Fibroblast of skin of left biceps (primary cell): Measurements from ENCODE around the gene MCRIP1.

Source experiments
- DNase-seq, 2 experiments: peaks; one replicate each; pipeline ENCODE4 v3.0.0-alpha.2; 2013; ENCODE audit warnings: low read depth in 2 of 2

Gene MCRIP1

GRCh38 chr17:81819708-81820107 is 13.4 kb downstream of the MCRIP1 start:
- DNase-seq = no peak

- no peak for DNase-seq
These were observed 15.3 kb downstream of the MCRIP1 start for GRCh38 chr17:81817758-81818147.

GRCh38 chr17:81815646-81815986 is 17.5 kb downstream of the MCRIP1 start:
- DNase-seq = no peak

- no peak for DNase-seq
These were observed 18.1 kb downstream of the MCRIP1 start for GRCh38 chr17:81814748-81815645.

- DNase-seq = no peak
These were observed 19.0 kb downstream of the MCRIP1 start for GRCh38 chr17:81813861-81814683.

GRCh38 chr17:81813371-81813684 is 19.8 kb downstream of the MCRIP1 start:
- no peak for DNase-seq

GRCh38 chr17:81812571-81813370 is 20.3 kb downstream of the MCRIP1 start:
- DNase-seq = no peak

- DNase-seq = no peak
These were observed 21.2 kb downstream of the MCRIP1 start for GRCh38 chr17:81811705-81812570.

DNA sequence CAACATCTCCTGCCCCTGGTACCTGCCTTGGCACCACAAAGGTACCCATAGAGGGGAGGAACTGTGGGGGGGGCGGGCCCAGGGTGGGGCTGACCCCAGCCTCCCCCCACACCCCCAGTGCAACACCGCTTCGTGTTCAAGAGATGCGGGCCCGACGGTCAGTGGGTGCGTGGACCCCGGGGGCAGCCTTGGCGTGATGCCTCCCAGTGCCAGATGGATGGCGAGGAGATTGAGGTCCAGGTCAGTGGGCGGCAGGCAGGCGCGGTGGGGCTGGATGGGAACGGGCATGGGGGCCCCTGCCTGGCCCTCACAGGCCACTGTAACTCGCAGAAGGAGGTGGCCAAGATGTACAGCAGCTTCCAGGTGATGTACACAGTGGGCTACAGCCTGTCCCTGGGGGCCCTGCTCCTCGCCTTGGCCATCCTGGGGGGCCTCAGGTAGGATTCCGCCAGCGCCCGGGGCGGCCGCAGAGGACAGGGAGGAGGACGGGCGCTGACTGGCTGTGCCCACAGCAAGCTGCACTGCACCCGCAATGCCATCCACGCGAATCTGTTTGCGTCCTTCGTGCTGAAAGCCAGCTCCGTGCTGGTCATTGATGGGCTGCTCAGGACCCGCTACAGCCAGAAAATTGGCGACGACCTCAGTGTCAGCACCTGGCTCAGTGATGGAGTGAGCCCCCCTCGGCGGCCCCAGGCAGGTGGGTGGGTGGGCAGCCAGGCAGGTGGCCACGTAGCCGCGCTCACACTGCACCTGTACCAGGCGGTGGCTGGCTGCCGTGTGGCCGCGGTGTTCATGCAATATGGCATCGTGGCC is 22.0 kb downstream of the MCRIP1 start:
- DNase-seq = no peak

DNA sequence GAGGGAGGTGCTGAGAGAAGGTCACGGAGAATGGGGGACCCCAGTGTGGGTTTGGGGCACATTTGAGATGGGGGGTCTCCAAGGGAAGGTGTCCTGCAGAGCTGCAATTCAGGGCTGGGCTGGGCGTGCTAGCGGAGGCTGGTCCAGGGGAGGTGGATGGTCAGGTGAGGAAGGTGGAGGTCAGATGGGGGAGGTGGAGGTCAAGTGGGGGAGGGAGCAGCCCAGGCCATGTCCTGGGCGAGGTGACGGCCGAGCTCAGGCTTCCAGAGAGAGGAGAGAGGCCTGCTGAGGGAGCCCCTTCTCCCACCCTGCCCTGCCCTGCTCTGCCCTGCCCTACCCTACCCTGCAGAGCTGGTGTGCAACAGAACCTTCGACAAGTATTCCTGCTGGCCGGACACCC is 22.6 kb downstream of the MCRIP1 start:
- DNase-seq = no peak

DNA sequence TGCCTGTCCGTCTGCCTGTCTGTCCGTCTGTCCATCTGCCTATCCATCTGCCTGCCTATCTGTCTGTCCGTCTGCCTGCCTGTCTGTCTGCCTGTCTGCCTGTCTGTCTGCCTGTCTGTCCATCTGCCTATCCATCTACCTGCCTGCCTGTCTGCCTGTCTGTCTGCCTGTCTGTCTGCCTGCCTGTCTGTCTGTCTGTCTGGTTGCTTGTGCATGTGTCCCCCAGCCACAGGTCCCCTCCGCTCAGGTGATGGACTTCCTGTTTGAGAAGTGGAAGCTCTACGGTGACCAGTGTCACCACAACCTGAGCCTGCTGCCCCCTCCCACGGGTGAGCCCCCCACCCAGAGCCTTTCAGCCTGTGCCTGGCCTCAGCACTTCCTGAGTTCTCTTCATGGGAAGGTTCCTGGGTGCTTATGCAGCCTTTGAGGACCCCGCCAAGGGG is 23.5 kb downstream of the MCRIP1 start:
- no peak for DNase-seq

DNA sequence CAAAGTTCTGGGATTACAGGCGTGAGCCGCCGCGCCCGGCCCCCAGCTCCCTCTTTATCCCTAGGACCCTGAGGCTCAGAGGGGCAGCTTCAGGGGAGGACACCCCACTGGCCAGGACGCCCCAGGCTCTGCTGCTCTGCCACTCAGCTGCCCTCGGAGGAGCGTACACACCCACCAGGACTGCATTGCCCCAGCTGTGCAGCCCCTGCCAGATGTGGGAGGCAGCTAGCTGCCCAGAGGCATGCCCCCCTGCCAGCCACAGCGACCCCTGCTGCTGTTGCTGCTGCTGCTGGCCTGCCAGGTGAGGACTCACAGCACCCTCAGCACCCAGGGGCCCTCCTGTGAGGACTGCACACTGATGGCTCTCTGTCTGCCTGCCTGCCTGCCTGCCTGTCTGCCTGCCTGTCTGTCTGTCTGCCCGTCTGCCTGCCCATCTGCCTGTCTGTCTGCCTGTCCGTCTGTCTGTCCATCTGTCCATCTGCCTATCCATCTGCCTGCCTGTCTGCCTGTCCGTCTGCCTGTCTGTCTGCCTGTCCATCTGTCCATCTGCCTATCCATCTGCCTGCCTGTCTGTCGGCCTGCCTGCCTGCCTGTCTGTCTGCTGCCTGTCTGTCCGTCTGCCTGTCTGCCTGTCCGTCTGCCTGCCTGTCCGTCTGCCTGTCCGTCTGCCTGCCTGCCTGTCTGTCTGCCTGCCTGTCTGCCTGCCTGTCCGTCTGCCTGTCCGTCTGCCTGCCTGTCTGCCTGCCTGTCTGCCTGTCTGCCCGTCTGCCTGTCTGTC is 24.1 kb downstream of the MCRIP1 start:
- DNase-seq = no peak

DNA sequence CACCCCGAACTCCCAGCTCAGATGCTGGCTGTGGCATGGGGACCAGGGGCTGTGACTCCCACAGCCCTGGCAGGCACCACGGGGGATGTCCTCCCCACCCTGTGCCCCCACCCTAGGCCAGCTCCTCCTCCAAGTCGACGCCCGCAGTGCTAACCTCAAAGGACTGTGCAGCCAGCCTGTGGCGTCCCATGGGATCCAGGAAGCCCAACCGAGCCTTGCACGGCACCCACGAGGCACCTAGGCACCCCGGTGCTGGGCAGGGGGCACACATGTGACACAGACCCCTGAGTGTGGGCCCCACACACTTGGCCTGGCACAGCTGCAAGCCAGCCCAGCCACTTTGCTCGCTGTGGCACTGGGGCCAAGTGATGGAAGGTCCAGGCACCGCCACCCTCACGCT is 25.3 kb downstream of the MCRIP1 start:
- DNase-seq = no peak

GRCh38 chr17:81807210-81807719 is 25.8 kb downstream of the MCRIP1 start:
- DNase-seq = no peak

- DNase-seq = no peak
These were observed 26.5 kb downstream of the MCRIP1 start for GRCh38 chr17:81806461-81807209.

DNA sequence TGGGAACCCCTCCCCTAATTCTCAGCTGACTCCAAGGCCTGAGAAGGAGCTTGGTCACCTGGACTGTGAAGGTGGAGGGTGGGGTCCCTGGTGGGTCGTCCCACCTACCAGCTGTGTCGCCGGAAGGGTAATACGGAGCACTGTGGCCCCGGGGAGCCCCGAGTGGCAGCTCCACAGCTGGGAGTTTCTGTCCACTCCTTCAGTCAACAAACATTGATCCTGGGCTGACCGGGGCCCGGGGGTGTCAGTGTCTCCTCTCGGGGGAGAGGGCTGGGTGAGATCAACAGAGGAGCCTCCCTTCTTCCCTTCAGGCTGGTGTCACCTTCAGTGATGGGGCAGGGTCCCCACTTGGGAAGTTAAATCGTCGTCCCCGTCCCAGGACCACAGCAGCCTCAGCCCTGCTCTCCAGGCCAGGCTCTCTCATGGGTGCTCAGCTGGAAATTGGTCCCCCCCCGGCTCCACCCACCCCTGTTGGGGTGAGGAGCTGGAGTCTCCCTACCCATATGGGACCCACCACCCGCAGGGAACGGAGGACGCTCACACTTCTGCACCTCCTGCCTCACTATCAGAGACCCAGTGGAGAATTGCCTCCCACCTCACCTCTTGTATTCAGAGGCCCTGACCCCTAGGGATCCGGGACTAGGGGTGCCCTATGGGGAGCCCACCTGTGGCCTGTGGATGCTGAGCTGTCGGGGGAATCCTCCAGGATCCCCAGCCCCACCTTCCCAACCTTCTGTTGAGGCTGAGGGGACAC is 27.2 kb downstream of the MCRIP1 start:
- no peak for DNase-seq

- no peak for DNase-seq
These were observed 28.3 kb downstream of the MCRIP1 start for GRCh38 chr17:81804559-81805399.
